Measurements from ENCODE around the gene OR52K1. TPM values are rescaled to one million over a fixed set of nuclear protein-coding genes. Genes with fewer than 3 reads are reported as not detected.
"Not testable (repeated sequence)": the region's sequence is repeated elsewhere in the genome, so short reads cannot be mapped to it uniquely, and the experiment has no call there.

OR52K1 gene
- not detected for total RNA-seq

- ATAC-seq, result no peak
Observed at GRCh38 chr11:4482445-4482844, at the start of gene OR52K1. Gene OR52K1, plus strand, starts transcription at chr11:4482646. Its CDS starts 6,255 bp downstream, at chr11:4488901.

GRCh38 chr11:4433856-4434255 is 48.6 kb upstream of the OR52K1 start:
- no peak for ATAC-seq

GRCh38 chr11:4436411-4436810 is 46.0 kb upstream of the OR52K1 start:
- ATAC-seq, result no peak

- ATAC-seq, result no peak
Observed at GRCh38 chr11:4441515-4441914, 40.9 kb upstream of the OR52K1 start.

- no peak for ATAC-seq
Observed at GRCh38 chr11:4443232-4443891, 39.1 kb upstream of the OR52K1 start.

- ATAC-seq, result no peak
Observed at GRCh38 chr11:4448995-4449394, 33.5 kb upstream of the OR52K1 start, which contains the start of gene OR52K2. Gene OR52K2, plus strand, starts transcription at chr11:4449295. Its CDS starts 45 bp downstream, at chr11:4449340.

GRCh38 chr11:4453118-4453517 is 29.3 kb upstream of the OR52K1 start:
- ATAC-seq, result no peak

- peak; percentile 64 for ATAC-seq
Observed at GRCh38 chr11:4454021-4454420, 28.4 kb upstream of the OR52K1 start.

GRCh38 chr11:4455419-4455818 is 27.0 kb upstream of the OR52K1 start:
- ATAC-seq, result no peak

- ATAC-seq, result no peak
Observed at GRCh38 chr11:4459500-4459899, 22.9 kb upstream of the OR52K1 start.

- ATAC-seq, result no peak
Observed at GRCh38 chr11:4460151-4460550, 22.3 kb upstream of the OR52K1 start.

GRCh38 chr11:4464216-4465159 is 18.0 kb upstream of the OR52K1 start:
- peak; percentile 69 for ATAC-seq

GRCh38 chr11:4465407-4465806 is 17.0 kb upstream of the OR52K1 start:
- ATAC-seq, result no peak

GRCh38 chr11:4466131-4466870 is 16.1 kb upstream of the OR52K1 start:
- ATAC-seq, result peak; percentile 79

GRCh38 chr11:4466871-4467442 is 15.5 kb upstream of the OR52K1 start:
- peak; percentile 24 for ATAC-seq

- ATAC-seq, result no peak
Observed at GRCh38 chr11:4467811-4468606, 14.4 kb upstream of the OR52K1 start.

- ATAC-seq, result no peak
Observed at GRCh38 chr11:4479644-4480043, 2.8 kb upstream of the OR52K1 start.

- ATAC-seq, result peak; percentile 42
Observed at GRCh38 chr11:4480577-4481239, 1.7 kb upstream of the OR52K1 start.

GRCh38 chr11:4481240-4481582 is 1.2 kb upstream of the OR52K1 start:
- no peak for ATAC-seq

GRCh38 chr11:4484310-4484709 is 1.9 kb downstream of the OR52K1 start:
- ATAC-seq, result peak; percentile 88

GRCh38 chr11:4491405-4491804 is 9.0 kb downstream of the OR52K1 start:
- not testable (repeated sequence) for ATAC-seq

Measured in esophagus mucosa (tissue), 1 donor.